ENCODE measurements around the gene MED27.

The MED27 gene

GRCh38 chr9:132079391-132080091 lies at the start of gene MED27:
Gene MED27, minus strand, starts transcription at chr9:132079867. Its CDS starts 23 bp downstream, at chr9:132079844.
- DNase-seq, result peak; percentile 95

GRCh38 chr9:132127888-132128534 lies 48.3 kb upstream of the MED27 start:
- DNase-seq, result no peak

- no peak for DNase-seq
Measured at GRCh38 chr9:132126680-132127236, 47.1 kb upstream of the MED27 start.

GRCh38 chr9:132125944-132126679 lies 46.4 kb upstream of the MED27 start:
- DNase-seq, result no peak

GRCh38 chr9:132125361-132125760 lies 45.7 kb upstream of the MED27 start:
- DNase-seq, result no peak

GRCh38 chr9:132124800-132125199 lies 45.1 kb upstream of the MED27 start:
- no peak for DNase-seq

GRCh38 chr9:132121021-132121420 lies 41.4 kb upstream of the MED27 start:
- no peak for DNase-seq

- no peak for DNase-seq
Measured at GRCh38 chr9:132117694-132118093, 38.0 kb upstream of the MED27 start.

- no peak for DNase-seq
Measured at GRCh38 chr9:132116583-132116982, 36.9 kb upstream of the MED27 start.

GRCh38 chr9:132114102-132114707 lies 34.5 kb upstream of the MED27 start:
- DNase-seq, result no peak

- DNase-seq, result no peak
Measured at GRCh38 chr9:132109291-132109690, 29.6 kb upstream of the MED27 start.

GRCh38 chr9:132108728-132109127 lies 29.1 kb upstream of the MED27 start:
- DNase-seq, result no peak

GRCh38 chr9:132099741-132100407 lies 20.2 kb upstream of the MED27 start:
- peak; percentile 60 for DNase-seq

- DNase-seq, result no peak
Measured at GRCh38 chr9:132099167-132099566, 19.5 kb upstream of the MED27 start.

- no peak for DNase-seq
Measured at GRCh38 chr9:132094314-132094791, 14.7 kb upstream of the MED27 start.

- DNase-seq, result no peak
Measured at GRCh38 chr9:132090771-132091170, 11.1 kb upstream of the MED27 start.

- DNase-seq, result no peak
Measured at GRCh38 chr9:132087438-132088030, 7.9 kb upstream of the MED27 start.

- DNase-seq, result peak; percentile 12
Measured at GRCh38 chr9:132082188-132082587, 2.5 kb upstream of the MED27 start.

- DNase-seq, result peak; percentile 65
Measured at GRCh38 chr9:132078699-132079356, 839 bp downstream of the MED27 start.

GRCh38 chr9:132077881-132078698 lies 1.6 kb downstream of the MED27 start:
- DNase-seq, result peak; percentile 76

- no peak for DNase-seq
Measured at GRCh38 chr9:132075853-132076252, 3.8 kb downstream of the MED27 start.

Measured in NCI-H82 (cell line).